ENCODE measurements around the gene GRM5.

GRCh38 chr11:88692306-88693086, 373.3 kb downstream of the GRM5 start:
- TF ChIP-seq CTCF (IDR thresholded peaks at IDR 0.05) (no peak), ZFX (IDR thresholded peaks at IDR 0.05; ENCODE audit: borderline replicate concordance) (no peak)
